Left forelimb (tissue), 1 donor: Measurements from ENCODE around the gene HCK.

Experiments used
- DNase-seq: peaks from one replicate; pipeline ENCODE4 v3.0.0-alpha.2; 2018; ENCODE audit warnings: low spot score

HCK gene

GRCh38 chr20:32057656-32058184 is 5.7 kb downstream of the HCK start:
- no peak for DNase-seq

DNA sequence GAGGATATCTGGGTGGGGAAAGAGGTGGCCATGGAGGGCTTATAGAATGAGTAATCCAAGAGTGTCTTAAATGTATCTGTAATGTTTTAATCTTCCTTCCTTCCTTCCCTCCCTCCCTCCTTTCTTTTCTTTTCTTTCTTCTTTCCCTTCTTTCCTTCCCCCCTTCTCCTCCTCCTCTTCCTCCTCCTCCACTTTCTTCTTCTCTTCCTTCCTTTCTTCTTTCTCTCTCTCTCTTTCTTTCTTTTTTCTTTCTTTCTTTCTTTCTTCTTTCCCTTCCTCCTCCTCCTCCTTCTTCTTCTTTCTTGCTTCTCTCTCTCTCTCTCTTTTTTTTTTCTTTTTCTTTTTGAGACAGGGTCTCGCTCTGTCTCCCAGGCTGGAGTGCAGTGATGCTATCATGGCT is 7.1 kb downstream of the HCK start:
- DNase-seq: no peak

DNA sequence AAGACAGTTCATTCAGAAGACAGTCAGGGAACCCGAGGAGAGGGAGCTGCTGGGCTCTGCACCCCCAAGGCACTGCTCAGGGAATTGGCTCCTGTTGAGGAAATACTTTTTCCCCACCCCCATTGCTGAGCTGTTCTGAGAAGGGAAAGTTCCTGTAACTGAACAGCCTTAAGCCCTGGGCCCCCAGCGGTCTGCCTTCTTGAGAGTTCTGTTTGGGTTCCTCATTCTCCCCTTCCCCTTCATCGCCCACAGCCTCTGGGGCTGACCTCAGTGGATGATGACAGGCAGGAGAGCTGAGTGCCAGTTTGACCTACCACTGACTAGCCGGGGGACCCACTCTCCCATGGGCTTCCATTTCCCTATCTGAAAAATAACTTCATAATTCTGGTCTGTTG is 10.7 kb downstream of the HCK start:
- DNase-seq: no peak

DNA sequence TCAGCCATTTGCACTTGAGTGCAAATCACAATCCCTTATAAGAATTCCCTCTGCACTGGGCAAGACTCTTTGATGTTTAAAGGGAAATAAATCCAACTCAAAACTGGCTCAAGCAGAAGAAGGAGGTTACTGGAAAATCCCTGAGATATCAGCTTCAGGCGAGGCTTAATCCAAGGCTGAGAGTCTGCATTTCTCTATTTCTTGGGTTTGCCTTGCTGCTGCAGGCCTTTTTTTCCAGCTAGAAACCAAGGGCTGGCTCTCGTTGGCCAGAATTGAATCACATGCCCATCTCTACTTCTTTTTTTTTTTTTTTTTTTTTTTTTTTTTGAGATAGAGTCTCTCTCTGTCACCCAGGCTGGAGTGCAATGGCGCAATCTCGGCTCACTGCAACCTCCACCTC is 11.7 kb downstream of the HCK start:
- DNase-seq: no peak

- DNase-seq: no peak
Observed at GRCh38 chr20:32064667-32065066, 12.6 kb downstream of the HCK start.

DNA sequence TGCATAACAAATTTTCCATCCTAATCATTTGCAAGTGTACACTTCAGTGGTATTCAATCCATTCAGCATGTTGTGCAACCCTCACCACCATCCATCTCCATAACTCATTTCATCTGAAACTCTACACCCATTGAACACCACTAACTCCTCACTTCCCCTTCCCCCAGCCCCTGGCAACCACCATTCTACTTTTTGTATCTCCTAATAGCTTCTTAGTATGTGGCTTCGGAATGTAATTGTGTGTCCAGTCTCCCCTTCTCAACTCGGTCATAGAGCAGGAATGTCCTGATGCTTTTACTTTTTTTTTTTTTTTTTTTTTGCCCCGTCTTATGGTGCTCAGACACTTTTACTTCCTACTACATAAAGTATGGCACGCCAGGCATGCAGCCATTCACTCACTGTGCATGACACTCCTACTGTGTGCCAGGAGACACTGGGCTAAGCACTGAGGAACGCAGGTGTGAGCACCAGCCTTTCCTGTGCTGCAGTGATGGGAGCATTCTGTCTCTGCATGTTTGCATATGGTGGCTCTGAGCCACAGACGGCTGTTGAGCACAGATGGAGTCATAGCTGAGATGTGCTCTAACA is 15.3 kb downstream of the HCK start:
- DNase-seq: no peak

- no peak for DNase-seq
Observed at GRCh38 chr20:32068174-32068573, 16.1 kb downstream of the HCK start.

- DNase-seq: no peak
Observed at GRCh38 chr20:32069711-32070110, 17.7 kb downstream of the HCK start.

- DNase-seq: no peak
Observed at GRCh38 chr20:32070282-32070681, 18.2 kb downstream of the HCK start.

GRCh38 chr20:32070690-32071213 is 18.7 kb downstream of the HCK start:
- no peak for DNase-seq

DNA sequence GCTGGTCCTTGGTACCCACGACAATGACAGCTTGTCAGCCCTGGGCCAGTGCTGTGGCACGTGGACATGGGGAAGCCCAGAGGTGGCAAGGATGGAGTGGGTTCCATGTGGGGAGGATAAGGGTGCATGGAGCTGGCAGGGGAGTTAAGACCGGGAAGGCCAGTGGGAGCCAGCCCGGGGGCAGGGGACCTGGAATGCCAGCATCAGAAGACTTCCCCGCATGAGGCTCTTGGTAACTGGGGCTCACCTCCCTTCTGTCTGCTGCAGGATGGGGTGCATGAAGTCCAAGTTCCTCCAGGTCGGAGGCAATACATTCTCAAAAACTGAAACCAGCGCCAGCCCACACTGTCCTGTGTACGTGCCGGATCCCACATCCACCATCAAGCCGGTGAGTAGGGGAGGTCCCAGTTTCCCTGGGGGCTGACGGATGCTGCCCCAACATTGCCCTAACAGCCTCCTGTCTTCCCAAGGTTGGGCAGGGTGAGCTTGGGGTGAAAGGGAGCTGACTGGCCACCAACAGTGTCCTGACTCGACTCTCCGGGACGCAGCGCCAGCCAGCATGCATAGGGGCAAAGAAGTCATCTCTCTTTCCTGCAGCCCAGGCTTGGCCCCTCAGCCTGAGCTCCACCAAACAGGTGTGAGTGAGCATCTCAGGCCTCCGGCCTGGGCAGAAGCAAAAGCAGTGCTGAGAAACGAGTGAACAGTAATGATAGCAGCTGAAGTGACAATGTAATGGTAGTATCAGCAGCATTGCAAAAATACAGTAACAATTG is 19.5 kb downstream of the HCK start:
- DNase-seq: no peak

- no peak for DNase-seq
Observed at GRCh38 chr20:32072168-32072750, 20.2 kb downstream of the HCK start.

- no peak for DNase-seq
Observed at GRCh38 chr20:32075534-32075933, 23.5 kb downstream of the HCK start.

DNA sequence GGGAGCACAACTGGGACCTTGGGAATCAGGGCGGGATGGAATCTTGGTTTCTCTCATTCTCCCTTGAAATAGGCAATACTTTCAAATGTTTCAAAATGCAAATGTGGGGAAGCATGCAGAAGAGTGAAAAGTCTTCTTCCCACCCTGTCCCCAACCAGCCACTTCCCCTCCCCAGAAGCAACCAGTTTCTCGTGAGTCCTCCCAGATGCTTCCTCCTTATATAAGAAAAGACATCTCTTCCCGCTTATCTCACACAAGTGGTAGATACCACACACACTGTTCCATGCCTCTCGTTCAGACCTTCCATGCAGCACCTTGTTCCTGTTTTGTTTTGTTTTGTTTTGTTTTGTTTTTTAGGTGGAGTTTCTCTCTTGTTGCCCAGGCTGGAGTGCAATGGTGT is 25.1 kb downstream of the HCK start:
- no peak for DNase-seq

GRCh38 chr20:32078322-32078721 is 26.3 kb downstream of the HCK start:
- DNase-seq: no peak

GRCh38 chr20:32078791-32079190 is 26.7 kb downstream of the HCK start:
- DNase-seq: no peak

DNA sequence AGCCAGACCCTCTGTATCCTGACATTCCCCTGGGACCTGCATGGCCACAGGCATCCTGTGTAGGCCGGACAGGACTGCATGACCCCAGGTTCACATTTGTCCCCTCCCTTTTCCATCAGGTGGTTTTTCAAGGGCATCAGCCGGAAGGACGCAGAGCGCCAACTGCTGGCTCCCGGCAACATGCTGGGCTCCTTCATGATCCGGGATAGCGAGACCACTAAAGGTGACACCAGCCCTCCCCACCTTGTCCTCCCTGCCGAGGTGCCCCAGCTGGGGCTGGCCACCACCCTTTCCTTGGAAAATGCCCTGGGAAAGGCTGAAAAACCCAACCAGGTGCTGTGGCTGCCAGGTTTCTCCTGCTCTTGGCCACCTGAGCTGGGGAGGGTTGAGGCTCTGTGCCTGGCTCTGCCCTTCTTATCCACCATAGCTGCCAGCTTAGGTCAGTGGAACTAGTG is 27.6 kb downstream of the HCK start:
- DNase-seq: no peak

GRCh38 chr20:32080783-32081182 is 28.7 kb downstream of the HCK start:
- DNase-seq: no peak

DNA sequence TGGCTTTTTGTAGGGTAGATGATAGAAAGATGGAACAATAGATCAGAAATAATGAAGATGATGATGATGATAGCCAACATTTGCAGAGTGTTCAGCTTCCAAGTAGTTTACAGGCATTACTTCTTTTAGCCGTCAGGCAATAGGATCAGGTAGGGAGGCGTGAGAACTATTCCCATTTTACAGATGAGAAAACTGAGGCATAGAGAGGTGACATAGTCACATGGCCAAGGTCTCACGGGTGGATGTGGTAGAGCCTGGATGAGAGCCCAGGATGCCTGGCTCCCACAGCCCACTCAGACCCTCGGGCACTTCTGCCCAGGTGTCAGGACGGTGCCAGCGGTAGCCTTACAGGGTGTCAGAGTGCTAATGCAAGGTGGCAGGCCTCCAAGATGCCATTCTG is 31.4 kb downstream of the HCK start:
- no peak for DNase-seq

DNA sequence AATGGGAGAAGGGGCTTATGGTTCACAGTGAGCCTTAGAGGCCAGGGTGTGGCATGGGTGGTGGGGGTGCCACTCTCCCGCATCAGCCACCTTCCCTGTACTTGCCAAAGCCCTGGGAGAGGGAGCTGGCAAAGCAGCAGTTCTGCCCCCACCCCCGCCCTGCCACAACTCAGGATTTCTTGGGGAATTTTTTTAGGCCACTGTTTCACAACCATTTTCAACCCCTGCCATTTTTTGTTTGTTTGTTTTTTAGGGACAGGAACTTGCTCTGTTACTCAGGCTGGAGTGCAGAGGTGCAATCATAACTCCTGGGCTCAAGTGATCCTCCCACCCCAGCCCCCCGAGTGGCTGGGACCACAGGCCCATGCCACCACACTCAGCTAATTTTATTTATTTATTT is 35.0 kb downstream of the HCK start:
- DNase-seq: no peak

DNA sequence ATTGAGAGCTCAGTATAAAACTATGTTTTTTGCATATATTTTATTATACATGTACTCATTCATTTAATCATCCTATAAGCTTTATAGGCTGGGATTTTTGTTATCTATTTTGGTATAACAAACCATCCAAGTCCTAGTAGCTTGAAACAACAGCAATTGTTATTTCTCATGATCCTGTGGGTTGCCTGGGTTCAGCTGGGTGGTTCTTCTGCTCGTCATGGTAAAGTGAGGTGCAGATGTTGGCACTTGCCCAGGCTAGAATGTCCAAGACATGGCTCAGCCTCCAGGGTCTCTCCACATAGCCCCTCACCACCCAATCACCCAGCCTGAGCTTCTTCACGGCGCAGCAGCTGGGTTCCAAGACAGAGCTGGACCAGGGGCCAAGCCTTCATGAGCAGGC is 36.7 kb downstream of the HCK start:
- no peak for DNase-seq

DNA sequence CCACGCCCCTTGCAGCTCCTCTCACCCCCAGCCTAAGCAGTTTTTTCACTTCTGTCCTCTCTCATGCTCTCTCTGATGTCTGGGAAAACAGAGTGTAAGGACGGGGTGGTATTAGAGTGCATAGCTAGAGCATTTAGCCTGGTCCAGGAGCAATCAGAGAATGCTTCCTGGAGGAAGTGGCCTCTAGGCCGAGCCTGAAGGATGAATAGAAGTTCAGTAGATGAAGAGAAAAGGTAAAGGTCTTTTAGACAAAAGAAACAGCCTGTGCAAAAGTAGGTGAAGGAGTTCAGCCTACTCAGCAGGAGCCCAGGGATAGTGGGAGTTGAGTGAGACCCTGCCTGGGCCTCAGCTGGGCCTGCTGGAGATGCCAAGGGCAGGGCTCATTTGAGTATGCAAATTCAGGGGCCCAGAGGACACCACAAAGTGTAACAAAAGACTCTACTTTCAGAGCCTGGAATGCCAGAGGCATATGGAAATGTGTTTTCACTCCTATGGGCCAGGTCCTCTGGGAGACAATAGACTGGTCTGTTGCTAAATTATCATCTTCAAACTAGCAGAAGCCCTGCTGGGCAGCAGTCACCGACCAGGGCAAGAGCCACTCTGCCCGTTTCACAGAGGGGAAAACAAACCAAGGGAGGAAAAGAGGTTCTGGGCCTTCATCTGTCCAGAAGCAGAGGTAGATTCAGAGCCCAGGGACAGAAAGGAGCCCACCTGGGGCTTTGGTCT is 37.8 kb downstream of the HCK start:
- no peak for DNase-seq
